KOPT-K1 (cell line): Measurements from ENCODE around the gene TGFB1I1.
"Not testable (repeated sequence)": the region's sequence is repeated elsewhere in the genome, so short reads cannot be mapped to it uniquely, and the experiment has no call there.

Experiments
- H3K27ac ChIP-seq: fragments of 200-600 bp; sonication (generic); 2 replicates; pipeline ENCODE4 v1.5.1; 2016; ENCODE audit warnings: antibody characterized with exemption, mild to moderate bottlenecking, low read depth, low read length; ENCODE audit not compliant: poor library complexity, severe bottlenecking
- H3K36me3 ChIP-seq: fragments of 200-600 bp; sonication (generic); 2 replicates; pipeline ENCODE4 v1.5.1; 2017; ENCODE audit warnings: antibody characterized with exemption, mild to moderate bottlenecking, low read length, moderate library complexity; ENCODE audit not compliant: insufficient read depth
- H3K9me3 ChIP-seq: fragments of 200-600 bp; sonication (generic); 2 replicates; pipeline ENCODE4 v1.5.1; 2017; ENCODE audit warnings: antibody characterized with exemption, low read length, mild to moderate bottlenecking; ENCODE audit not compliant: insufficient read depth, poor library complexity, severe bottlenecking

TGFB1I1 gene

DNA sequence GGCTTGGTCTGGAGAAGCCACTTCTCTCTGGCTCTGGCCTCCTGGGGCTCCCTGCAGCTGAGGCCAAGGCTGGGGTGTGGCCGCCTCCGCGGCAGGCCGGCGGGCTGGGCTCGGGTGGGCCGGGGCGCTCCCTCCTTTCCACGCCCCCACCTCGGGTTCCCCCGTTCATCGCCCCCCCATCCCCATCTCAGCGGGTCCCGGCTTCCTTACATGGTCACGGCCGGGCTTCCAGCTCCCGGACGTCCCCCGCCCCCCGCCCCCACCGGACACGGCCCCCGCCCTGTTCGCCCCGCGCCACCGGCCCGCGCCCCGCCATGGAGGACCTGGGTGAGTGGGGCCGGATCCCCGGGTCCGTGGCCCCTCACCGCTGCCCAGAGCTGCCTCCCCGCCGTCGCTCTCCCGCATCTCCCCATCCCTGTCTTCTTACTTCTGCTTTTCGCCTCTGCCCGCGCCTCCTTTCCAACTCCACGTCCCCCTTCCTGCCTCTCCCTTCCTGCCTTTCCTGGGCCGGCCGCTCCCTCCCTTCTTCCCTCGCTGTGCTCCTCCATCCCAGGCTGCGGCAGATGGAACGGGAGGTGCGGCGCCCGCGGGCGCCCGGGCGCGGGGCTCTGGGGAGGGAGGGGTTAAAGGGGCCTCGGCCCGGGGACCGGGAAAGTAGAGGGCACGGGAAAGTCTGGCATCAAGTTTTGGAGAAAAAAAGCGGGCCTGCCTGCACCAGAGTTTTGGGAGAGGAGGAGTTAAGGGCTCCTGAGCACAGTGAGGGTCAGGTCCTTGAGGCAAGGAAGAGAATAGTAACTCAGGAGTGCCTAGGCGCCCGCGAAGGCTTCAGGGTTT is at the start of gene TGFB1I1:
TSS of gene TGFB1I1 (plus strand) at position 278 of the 834 bp plus-strand sequence. CDS start at position 315, 37 bp downstream.
- Histone ChIP-seq H3K27ac (no peak within 1 kb of the TSS), H3K36me3 (peaks cover 1% of the 10 kb centered on the region; the same call in 1 of the 2 replicates), H3K9me3 (no peaks in the 10 kb centered on the region)

DNA sequence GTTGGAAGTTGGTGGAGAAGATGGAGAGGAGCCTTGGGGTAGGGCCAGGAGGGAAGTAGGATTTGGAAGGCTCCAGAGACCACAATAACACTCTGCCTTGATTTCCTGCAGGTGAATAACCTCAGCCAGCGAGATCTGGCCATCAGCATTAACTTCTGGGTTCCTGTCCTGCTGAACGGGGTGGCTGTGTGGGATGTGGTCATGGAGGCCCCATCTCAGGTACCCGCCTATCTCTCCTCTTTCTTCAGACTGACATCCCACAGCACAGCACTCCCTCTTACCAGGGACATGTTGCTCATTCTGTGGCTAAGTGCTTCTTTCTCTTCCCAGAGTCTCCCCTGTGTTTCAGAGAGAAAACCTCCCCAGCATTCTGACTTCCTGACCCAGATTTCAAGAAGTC is 48.7 kb upstream of the TGFB1I1 start:
- Histone ChIP-seq H3K27ac (no peak overlapping the region), H3K9me3 (no peaks in the 10 kb centered on the region), H3K36me3 (no peaks in the 10 kb centered on the region)

- H3K36me3 ChIP-seq: no peaks in the 10 kb centered on the region
- no peaks in the 10 kb centered on the region for H3K9me3 ChIP-seq
- no peak overlapping the region for H3K27ac ChIP-seq
Observed at GRCh38 chr16:31423801-31424200, 48.2 kb upstream of the TGFB1I1 start.

DNA sequence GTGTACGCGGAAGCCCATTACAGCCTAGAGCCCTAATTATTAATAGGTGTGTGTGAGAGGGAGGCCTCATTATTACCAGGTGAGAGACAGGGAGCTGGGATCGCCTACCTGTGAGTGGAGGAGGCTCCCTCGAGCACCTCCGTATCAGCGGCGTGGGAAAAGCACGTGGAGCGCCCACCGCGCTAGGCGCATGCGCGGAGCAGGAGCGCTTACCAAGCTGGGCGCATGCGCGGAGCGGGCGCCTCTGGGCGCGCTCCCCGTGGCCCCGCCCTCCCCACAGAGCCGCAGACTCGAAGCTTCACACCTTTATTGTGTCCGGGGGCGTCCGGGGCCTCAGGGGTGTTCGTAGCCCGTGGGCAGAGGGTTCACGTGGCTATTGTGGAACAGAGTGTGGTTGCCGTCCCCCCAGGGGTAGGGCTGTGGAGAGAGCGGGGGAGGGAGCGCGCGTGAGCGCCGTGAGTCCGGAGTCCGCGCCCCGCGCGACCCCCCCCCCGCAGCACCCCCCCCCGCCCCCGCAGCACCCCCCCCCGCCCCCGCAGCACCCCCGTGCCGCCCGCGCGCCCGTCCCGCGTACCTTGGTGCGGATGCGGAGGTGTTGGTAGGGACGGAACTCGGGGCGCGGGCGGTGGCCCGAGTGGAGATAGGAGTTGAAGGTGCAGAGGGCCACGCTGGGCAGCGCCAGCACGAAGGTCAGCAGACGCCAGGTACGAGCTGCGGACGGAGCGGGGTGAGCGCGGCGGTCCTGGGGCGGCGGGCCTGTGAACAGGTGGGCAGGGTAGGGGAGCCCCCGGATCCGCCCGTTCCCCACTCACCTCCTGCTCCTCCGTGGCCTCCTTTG is 44.3 kb upstream of the TGFB1I1 start:
- Histone ChIP-seq H3K36me3 (no peaks in the 10 kb centered on the region), H3K9me3 (no peaks in the 10 kb centered on the region), H3K27ac (no peak overlapping the region)

GRCh38 chr16:31428279-31428597 is 43.7 kb upstream of the TGFB1I1 start, which contains the start of gene COX6A2:
TSS of gene COX6A2 (minus strand) at chr16:31428360. CDS start at chr16:31428325, 35 bp downstream.
- H3K36me3 ChIP-seq: no peaks in the 10 kb centered on the region
- H3K9me3 ChIP-seq: no peaks in the 10 kb centered on the region
- H3K27ac ChIP-seq: no peak within 1 kb of the TSS

GRCh38 chr16:31428638-31429247 is 43.2 kb upstream of the TGFB1I1 start:
- no peaks in the 10 kb centered on the region for H3K9me3 ChIP-seq
- H3K27ac ChIP-seq: no peak overlapping the region
- H3K36me3 ChIP-seq: no peaks in the 10 kb centered on the region

DNA sequence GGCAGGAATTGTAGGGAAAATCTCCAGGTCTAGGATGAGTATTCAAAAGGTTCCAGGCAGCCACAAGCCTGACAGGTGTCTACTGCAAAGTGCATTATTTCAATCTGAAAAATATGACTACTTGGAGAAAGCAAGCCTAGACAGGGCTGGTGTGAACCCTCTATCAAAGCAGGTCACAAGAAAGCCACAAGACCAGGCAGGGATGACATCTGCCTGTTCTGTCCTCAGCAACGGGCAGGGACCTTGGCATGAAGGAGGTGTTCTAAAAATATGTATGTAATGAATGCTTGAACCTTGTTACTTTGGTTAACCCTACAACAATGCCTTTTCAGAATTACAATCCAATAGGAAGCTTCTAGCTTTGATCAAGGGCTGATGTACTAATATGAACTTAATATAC is 42.6 kb upstream of the TGFB1I1 start:
- H3K36me3 ChIP-seq: no peaks in the 10 kb centered on the region
- no peaks in the 10 kb centered on the region for H3K9me3 ChIP-seq
- no peak overlapping the region for H3K27ac ChIP-seq

- Histone ChIP-seq H3K9me3 (no peaks in the 10 kb centered on the region), H3K36me3 (no peaks in the 10 kb centered on the region), H3K27ac (no peak overlapping the region)
Observed at GRCh38 chr16:31429796-31430195, 42.2 kb upstream of the TGFB1I1 start.

DNA sequence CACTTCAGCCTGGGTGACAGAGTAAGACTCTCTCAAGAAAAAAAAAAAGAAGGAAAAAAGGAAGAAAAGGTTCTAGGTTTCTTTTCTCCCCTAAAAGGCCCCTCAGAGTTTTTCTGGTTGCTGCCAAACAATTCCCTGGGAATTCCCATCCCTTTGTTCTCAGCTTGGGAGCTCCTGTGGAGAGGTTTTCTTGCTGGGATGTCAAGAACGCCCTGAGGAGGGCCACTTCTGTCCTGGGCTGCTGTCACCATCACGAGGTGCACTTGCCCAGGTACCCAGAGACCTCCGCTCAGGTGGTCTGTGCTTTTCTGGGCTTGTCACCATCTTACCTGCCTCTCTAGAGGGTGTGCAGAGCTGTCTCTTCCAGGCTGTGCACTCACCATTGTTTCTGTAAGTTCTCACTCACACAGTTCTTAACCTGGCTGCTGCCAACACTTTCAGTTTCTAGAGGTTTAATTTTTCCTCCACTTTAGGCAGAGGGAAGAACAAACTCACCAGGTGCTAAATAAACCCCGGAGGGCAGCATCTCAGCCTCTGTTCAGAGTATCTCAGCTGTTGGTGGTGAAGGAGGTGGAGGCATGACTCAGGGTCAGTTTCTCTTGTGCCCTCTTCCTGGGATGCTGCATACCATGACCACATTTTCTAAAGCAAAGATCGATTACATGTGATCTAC is 41.4 kb upstream of the TGFB1I1 start:
- no peak overlapping the region for H3K27ac ChIP-seq
- H3K9me3 ChIP-seq: no peaks in the 10 kb centered on the region
- no peaks in the 10 kb centered on the region for H3K36me3 ChIP-seq

- H3K36me3 ChIP-seq: no peaks in the 10 kb centered on the region
- H3K9me3 ChIP-seq: no peaks in the 10 kb centered on the region
- H3K27ac ChIP-seq: no peak overlapping the region
Observed at GRCh38 chr16:31435341-31436220, 36.4 kb upstream of the TGFB1I1 start.

- no peak overlapping the region for H3K27ac ChIP-seq
Observed at GRCh38 chr16:31436221-31437045, 35.5 kb upstream of the TGFB1I1 start.

DNA sequence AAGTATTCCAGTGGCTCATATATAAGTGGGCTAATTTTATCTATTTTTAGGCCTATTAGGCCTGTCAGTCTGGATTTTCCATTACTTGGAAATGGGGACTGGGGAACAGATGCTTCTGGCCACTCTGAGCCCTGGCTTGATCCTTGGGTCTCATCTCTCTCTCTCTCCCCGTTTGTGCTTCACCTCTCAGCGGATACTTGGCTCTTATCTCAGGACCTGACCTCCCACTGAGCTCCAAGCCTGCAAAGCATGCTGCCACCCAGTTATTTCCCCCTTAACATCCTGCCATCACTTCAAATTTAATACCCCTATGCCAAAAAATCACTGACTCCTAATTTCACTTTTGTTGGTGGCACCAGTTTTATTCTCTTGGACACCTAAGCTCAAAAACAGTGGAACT is 33.5 kb upstream of the TGFB1I1 start:
- Histone ChIP-seq H3K9me3 (no peaks in the 10 kb centered on the region), H3K27ac (no peak overlapping the region), H3K36me3 (no peaks in the 10 kb centered on the region)

More at GRCh38 chr16:31436221-31437045, 35.5 kb upstream of the TGFB1I1 start:
- Histone ChIP-seq H3K9me3 (no peaks in the 10 kb centered on the region), H3K36me3 (no peaks in the 10 kb centered on the region)

DNA sequence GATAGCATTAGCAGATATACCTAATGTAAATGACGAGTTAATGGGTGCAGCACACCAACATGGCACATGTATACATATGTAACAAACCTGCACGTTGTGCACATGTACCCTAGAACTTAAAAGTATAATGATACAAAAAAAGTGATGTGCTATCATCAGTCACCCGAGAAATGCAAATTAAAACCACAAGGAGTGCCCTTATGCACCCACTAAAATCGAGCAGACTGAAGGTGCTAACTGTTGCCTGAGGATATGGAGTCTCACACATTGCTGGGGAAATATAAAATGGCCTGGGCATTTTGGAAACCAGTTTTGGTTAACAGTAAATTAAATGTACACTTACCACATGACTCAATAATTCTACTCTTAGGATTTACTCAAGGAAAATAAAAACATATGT is 32.9 kb upstream of the TGFB1I1 start:
- H3K9me3 ChIP-seq, H3K36me3 ChIP-seq, H3K27ac ChIP-seq: not testable (repeated sequence)
